GM21529 (cell line): Measurements from ENCODE around the gene CXCL8.
"Not testable (repeated sequence)": the region's sequence is repeated elsewhere in the genome, so short reads cannot be mapped to it uniquely, and the experiment has no call there.

Source experiments
- ATAC-seq: cut with Tn5 transposase; IDR thresholded peaks from one replicate; pipeline ENCODE4 v1.9.1; 2021; ENCODE audit not compliant: unreplicated experiment

The CXCL8 gene

DNA sequence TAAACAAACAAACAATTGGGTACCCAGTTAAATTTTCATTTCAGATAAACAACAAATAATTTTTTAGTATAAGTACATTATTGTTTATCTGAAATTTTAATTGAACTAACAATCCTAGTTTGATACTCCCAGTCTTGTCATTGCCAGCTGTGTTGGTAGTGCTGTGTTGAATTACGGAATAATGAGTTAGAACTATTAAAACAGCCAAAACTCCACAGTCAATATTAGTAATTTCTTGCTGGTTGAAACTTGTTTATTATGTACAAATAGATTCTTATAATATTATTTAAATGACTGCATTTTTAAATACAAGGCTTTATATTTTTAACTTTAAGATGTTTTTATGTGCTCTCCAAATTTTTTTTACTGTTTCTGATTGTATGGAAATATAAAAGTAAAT lies 2.9 kb downstream of the CXCL8 start:
- no peak for ATAC-seq

- ATAC-seq: no peak
Observed at GRCh38 chr4:73743795-73744194, 3.4 kb downstream of the CXCL8 start.

GRCh38 chr4:73744203-73744602 lies 3.8 kb downstream of the CXCL8 start:
- ATAC-seq: no peak

- no peak for ATAC-seq
Observed at GRCh38 chr4:73750730-73751129, 10.4 kb downstream of the CXCL8 start.

DNA sequence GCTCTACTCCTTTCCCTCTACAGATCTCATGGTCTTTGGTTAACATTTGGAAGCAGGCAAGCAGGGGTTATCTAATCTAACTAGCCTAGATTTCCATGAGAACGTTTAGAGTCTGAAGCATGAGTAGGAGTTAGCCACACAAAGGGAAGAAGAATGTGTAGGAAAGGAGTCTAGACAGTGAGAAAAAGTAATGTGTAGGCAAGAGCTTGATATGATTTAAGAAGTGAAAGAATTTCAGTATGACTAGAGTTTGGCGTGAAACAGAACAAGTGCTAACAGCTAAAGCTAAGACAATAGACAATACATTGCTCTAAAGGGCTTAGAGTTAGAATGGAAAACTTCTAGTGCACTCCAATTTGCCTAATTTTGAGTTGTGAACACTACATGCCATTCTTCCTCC lies 10.8 kb downstream of the CXCL8 start:
- peak; percentile 90 for ATAC-seq

DNA sequence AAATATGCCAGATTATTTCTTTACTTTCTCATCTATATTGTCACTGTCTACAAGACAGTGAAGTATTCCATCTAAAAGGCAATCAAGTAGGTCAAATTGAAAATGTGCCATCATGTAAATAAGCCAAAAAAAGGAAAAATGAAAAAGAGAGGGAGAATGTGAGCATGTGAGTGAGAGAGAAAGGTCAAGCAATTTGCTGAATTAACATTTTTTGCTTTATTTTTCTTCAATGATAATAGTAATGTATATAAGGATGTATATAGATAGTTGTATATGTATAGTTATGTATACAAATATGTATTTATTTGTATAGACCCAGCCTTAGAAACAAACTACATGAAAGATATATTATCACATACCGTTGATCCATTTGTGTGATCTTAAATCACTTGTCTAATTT lies 11.5 kb downstream of the CXCL8 start:
- no peak for ATAC-seq

- no peak for ATAC-seq
Observed at GRCh38 chr4:73752424-73752823, 12.1 kb downstream of the CXCL8 start.

GRCh38 chr4:73753215-73753614 lies 12.8 kb downstream of the CXCL8 start:
- ATAC-seq: no peak

GRCh38 chr4:73754934-73755333 lies 14.6 kb downstream of the CXCL8 start:
- ATAC-seq: no peak

GRCh38 chr4:73759357-73759756 lies 19.0 kb downstream of the CXCL8 start:
- no peak for ATAC-seq

DNA sequence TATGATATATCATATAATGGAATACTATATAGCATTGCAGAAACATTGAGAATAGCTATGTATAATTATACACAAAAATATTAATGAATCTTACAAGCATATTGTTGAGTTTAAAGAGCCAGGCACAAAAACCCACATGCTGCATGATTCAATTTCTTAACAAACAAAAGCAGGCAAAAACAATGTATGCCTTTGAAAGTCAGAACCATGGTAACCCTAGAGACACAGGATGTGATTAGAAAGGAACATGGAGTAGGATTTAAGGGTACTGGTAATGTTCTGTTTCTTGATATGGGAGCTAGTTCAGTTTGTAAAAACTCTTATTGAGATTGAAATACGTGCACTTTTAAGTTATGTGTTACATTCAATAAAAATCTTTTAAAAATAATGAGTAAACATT lies 21.5 kb downstream of the CXCL8 start:
- no peak for ATAC-seq

GRCh38 chr4:73762409-73762808 lies 22.0 kb downstream of the CXCL8 start:
- peak; percentile 52 for ATAC-seq

DNA sequence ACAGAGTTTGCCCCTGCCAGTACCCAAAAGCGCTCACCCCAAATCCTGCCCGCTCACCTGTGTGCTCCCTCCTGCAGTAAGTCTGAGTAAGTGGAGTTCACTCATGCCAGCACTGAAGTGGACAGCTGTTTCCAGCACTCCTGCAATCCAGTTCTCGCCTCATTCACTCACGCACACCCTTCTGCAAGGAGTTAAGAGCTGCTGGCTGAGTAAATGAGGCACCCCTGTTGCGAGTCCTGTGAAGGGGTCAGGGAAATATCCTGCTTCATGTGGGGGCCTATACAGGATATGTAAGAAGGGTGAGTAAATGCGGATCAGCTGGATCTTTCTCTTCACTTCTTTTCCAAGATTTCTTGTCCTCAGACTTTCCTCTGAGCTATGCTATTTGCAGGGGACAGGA lies 23.5 kb downstream of the CXCL8 start:
- ATAC-seq: no peak

- no peak for ATAC-seq
Observed at GRCh38 chr4:73764513-73764912, 24.1 kb downstream of the CXCL8 start.

- ATAC-seq: no peak
Observed at GRCh38 chr4:73765296-73765695, 24.9 kb downstream of the CXCL8 start.

- ATAC-seq: no peak
Observed at GRCh38 chr4:73770917-73771316, 30.5 kb downstream of the CXCL8 start.

GRCh38 chr4:73772363-73772762 lies 32.0 kb downstream of the CXCL8 start:
- ATAC-seq: no peak

DNA sequence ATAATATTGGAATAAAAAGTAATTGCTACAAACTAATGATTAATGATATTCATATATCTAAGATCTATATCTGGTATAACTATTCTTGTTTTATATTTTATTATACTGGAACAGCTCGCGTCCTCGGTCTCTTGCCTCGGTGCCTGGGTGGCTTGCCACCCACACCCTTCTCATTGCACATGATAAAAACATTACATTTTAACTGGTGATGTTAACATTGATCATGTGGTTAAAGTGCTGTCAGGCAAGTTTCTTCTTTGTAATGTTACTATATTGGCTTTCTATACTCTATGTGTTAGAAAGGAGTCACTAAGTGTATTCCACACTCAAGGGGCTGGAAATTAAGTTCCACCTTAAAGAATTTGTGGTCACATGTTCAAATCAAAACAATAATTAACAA lies 34.0 kb downstream of the CXCL8 start:
- ATAC-seq: not testable (repeated sequence)

DNA sequence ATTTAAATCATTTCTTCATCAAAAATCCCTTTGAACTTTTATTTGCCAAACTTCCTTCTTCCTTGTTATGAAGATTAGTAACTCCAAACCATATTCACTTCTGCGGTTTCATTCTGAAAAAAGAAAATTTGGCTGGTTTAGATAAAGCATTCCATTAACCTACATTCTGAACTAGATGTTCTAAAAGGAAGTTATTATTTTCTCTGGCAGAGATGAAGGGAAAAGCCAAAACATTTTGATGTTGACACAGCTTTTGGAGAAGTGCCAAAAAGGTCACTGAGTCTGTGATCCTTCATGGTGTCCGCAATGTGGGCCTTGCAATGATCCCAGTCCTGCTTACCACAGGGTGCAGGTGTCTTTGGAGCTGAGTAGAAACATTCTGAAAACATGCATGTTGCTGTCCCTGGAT lies 36.0 kb downstream of the CXCL8 start:
- no peak for ATAC-seq

- ATAC-seq: no peak
Observed at GRCh38 chr4:73777612-73778011, 37.2 kb downstream of the CXCL8 start.

DNA sequence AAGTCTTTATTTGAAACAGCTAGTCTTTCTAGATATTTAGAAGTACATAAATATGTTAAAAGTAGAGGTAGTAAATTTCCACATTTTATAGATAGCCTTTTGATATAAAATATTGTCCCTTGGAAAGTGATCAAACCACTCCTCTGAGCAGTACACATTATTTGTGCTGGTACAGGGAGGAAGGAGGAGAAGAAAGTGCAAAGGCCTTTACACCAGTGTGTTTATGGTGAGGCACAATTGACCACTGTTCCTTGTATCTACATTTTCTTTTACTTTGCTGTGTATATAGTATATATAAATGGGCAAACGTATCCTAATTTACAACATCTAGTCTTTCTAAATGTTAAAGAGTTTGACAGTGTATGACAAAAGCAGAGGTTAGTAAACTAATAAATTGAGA lies 39.9 kb downstream of the CXCL8 start:
- ATAC-seq: no peak

DNA sequence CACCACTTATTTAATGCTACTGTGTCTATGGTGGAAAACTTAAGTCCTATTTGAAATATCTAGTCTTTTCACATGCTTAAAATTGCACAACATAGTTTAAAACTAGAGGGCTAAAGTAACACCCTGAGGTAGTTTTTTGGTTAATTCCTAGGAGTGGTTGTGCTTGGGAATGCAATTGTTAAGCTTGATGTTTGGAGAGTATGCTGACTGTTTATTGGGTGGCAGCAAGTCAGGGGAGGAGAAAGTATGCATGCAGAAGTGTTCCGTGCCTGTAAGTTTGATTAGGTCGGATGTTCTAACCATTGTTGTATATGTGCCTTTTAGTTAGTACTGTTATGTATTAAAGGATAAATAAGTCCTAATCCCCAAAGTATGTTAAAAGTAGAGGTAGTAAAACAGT lies 40.5 kb downstream of the CXCL8 start:
- ATAC-seq: no peak

DNA sequence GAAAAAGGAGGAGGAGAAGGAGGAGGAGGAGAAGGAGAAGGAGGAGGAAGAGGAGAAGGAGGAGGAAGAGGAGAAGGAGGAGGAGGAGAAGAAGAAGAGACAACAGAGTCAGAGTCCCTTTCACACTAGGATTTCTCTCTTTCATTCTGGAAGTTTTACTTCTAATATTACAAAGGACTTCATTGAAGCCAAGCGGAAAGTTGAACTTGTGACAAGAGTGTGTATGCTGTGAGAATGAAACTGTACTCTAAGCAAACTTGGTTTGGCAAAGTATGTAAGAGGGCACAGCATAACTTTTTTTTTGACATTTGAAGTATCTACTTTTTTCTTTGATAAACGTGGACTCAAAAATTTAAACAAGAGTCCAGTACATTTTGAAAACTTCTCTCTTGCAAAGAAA lies 48.0 kb downstream of the CXCL8 start:
- no peak for ATAC-seq
